ENCODE results near the gene REXO1.

GRCh38 chr19:1783874-1784273 is 64.4 kb downstream of the REXO1 start:
- TF ChIP-seq CTCF (conservative IDR thresholded peaks at IDR 0.05; ENCODE audit: low read length) (no peak), EZH2phosphoT487 (IDR thresholded peaks at IDR 0.05; ENCODE audit: borderline replicate concordance) (no peak)
